Stomach (tissue), 9 donors: ENCODE results near the gene POMGNT2. TPM values are rescaled to one million over a fixed set of nuclear protein-coding genes. Genes with fewer than 3 reads are reported as not detected.
A peak's percentile ranks its signal among the peaks of the same experiment; 100 is the strongest.

Experiments used
- DNase-seq, 2 donors: peaks; one replicate each; pipeline versions ENCODE4 v3.0.0 to v3.0.0-alpha.2; 2013 to 2019
- H3K27ac ChIP-seq, 5 donors: fragments of 200-600 bp in 4 of 5; sonication (generic) in 4 of 5; one replicate each; pipeline ENCODE4 v1.5.1; 2013 to 2019; ENCODE audit warnings: mild to moderate bottlenecking in 1 of 5, moderate library complexity in 1 of 5
- H3K27me3 ChIP-seq, 3 donors: fragments of 200-600 bp; sonication (generic); one replicate each; pipeline ENCODE4 v1.5.1; 2017 to 2019; ENCODE audit warnings: mixed run types in 1 of 3
- H3K36me3 ChIP-seq, 4 donors: fragments of 200-600 bp; sonication (generic); 1 replicate in 3 of 4; 2 replicates in 1 of 4; pipeline ENCODE4 v1.5.1; 2016 to 2019
- H3K4me1 ChIP-seq, 4 donors: fragments of 200-600 bp; sonication (generic); one replicate each; pipeline ENCODE4 v1.5.1; 2016 to 2019
- H3K4me3 ChIP-seq, 4 donors: fragments of 200-600 bp; sonication (generic) in 3 of 4; one replicate each; pipeline ENCODE4 v1.5.1; 2016 to 2019; ENCODE audit warnings: mild to moderate bottlenecking in 1 of 4
- H3K9me3 ChIP-seq, 4 donors: fragments of 200-600 bp; sonication (generic); one replicate each; pipeline ENCODE4 v1.5.1; 2016 to 2019
- EP300 ChIP-seq: sonication (generic); formaldehyde crosslinking; IDR thresholded peaks from one replicate; pipeline ENCODE4 v1.6.1; 2017; ENCODE audit warnings: antibody characterized with exemption
- POLR2A ChIP-seq, 4 donors: fragments of 450-650 bp; IDR thresholded peaks; one replicate each; pipeline ENCODE4 v1.6.1; 2016; ENCODE audit warnings: antibody characterized with exemption in 4 of 4, control low read depth in 2 of 4, mild to moderate bottlenecking in 1 of 4, moderate library complexity in 1 of 4
- POLR2AphosphoS5 ChIP-seq, 3 donors: sonication (generic); formaldehyde crosslinking; IDR thresholded peaks; one replicate each; pipeline ENCODE4 v1.6.1; 2016; ENCODE audit warnings: antibody characterized with exemption in 3 of 3
- WGBS, 5 donors: extraction: QIAGEN DNeasy Blood & Tissue Kit in 3 of 5; methylation state at CpG; one replicate each; pipeline versions ENCODE4 v1.1.5 to v1.1.7; 2013 to 2018; 5-methylcytosine and 5-hydroxymethylcytosine counted together
- intact Hi-C: fragments of 100-400 bp; cut with DNase I; formaldehyde crosslinking; loops from one replicate; pipeline ENCODE4 v1.15.1; 2023; ENCODE audit warnings: low total_unique reads
- polyA plus RNA-seq, 3 donors: library from polyadenylated mRNA; stranded (reverse); fragments of 200-250 nt; gene quantifications; one replicate each; pipeline ENCODE4 v1.2.3, GENCODE V29; 2013
- total RNA-seq, 5 donors: library from RNA; depleted of rRNA; stranded (reverse); fragments of >200 nt; gene quantifications; one replicate each; pipeline versions ENCODE4 v1.1.0 to v1.2.3, GENCODE V29; 2014 to 2016
- TF ChIP-seq, protein P1 (sequence below), 7 experiments: fragments of 450-650 bp in 4 of 7; fragments of 200-600 bp in 3 of 7; sonication (generic) in 3 of 7; IDR thresholded peaks; one replicate each; pipeline ENCODE4 v1.5.1; 2016 to 2019; ENCODE audit warnings: antibody characterized with exemption in 7 of 7, control low read depth in 2 of 7, mild to moderate bottlenecking in 1 of 7
- donor health status: healthy with polysubstance abuse.
- donor health status: Bipolar disorder and iron deficiency.
- donor health status: healthy.

The POMGNT2 gene
- total and polyA plus RNA-seq, 8 donors, result 5.3 to 48.1 (median 8.7) TPM

DNA sequence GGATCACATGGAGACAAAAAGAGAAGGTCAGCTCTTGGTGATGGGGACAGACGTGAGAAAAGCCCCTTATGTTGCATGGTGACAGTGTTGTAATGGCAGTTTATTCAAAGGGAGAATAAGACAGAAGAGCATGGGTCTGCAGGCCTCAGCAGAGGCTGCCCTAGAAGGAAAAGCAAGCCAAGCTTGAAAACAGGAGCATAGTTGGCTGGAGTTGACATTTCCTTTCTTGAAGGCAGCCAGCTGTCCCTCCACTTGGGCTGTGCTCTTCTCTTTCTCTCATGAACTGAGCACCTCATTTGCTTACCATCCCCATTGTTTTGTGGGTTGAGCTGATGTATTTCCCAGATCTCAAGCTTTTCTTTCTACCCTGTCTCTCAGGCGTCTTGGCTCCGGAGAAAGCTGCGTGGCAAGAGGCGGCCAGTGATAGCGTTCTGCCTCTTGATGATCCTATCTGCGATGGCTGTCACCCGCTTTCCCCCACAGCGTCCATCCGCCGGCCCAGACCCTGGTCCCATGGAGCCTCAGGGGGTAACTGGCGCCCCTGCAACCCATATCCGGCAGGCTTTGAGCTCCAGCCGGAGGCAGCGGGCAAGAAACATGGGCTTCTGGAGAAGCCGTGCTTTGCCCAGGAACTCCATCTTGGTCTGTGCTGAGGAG, 73.9 kb downstream of the POMGNT2 start:
- 90 to 97% (median 94%) methylated on average over 16 of the region's 16 CpGs for WGBS, 5 donors
- Histone ChIP-seq H3K9me3 (no peaks in the 10 kb centered on the region), H3K27me3 (no peaks in the 10 kb centered on the region), H3K27ac (no peak overlapping the region), H3K4me3 (no peak overlapping the region), H3K36me3 (no peaks in the 10 kb centered on the region), H3K4me1 (peaks cover 3 to 24% (median 20%) of the 10 kb centered on the region in 4 donors)
- DNase-seq, result peak in 1 of 2 donors; percentile 54
- intact Hi-C loops, result no loop called here
- TF ChIP-seq POLR2A (IDR thresholded peaks at IDR 0.05), result no peak
- no peak for TF ChIP-seq EP300
- TF ChIP-seq POLR2AphosphoS5 (IDR thresholded peaks at IDR 0.05), result no peak
- TF ChIP-seq, protein P1, sequence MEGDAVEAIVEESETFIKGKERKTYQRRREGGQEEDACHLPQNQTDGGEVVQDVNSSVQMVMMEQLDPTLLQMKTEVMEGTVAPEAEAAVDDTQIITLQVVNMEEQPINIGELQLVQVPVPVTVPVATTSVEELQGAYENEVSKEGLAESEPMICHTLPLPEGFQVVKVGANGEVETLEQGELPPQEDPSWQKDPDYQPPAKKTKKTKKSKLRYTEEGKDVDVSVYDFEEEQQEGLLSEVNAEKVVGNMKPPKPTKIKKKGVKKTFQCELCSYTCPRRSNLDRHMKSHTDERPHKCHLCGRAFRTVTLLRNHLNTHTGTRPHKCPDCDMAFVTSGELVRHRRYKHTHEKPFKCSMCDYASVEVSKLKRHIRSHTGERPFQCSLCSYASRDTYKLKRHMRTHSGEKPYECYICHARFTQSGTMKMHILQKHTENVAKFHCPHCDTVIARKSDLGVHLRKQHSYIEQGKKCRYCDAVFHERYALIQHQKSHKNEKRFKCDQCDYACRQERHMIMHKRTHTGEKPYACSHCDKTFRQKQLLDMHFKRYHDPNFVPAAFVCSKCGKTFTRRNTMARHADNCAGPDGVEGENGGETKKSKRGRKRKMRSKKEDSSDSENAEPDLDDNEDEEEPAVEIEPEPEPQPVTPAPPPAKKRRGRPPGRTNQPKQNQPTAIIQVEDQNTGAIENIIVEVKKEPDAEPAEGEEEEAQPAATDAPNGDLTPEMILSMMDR (IDR thresholded peaks at IDR 0.05), result no peak

DNA sequence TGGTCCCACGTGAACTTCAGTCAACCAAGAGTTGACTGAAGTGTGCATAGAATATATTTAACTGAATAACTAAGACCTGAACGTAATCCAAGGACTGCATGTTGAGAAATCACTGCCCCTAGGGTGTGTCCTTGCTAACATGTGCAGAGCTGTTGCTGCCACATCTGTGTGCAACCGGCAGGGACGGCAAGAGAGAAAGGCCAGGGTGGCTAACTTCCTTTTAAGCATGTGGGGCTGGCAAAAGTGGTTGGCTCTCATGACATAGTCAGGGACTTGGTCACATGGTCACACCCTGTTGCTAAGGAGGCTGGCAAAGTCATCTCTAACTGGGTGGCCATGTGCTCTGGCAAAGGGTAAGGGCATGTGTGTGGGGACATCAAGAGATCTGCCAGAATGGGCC, 74.4 kb downstream of the POMGNT2 start:
- no peaks in the 10 kb centered on the region for H3K27me3 ChIP-seq
- TF ChIP-seq POLR2AphosphoS5 (IDR thresholded peaks at IDR 0.05), result no peak
- no peak for TF ChIP-seq EP300
- H3K9me3 ChIP-seq, result no peaks in the 10 kb centered on the region
- intact Hi-C loops, result no loop called here
- no peak overlapping the region for H3K27ac ChIP-seq
- WGBS, 5 donors, result 39 to 58% (median 44%) methylated on average over 4 of the region's 4 CpGs
- peak in 1 of 2 donors; percentile 29 for DNase-seq
- H3K4me3 ChIP-seq, result no peak overlapping the region
- H3K4me1 ChIP-seq, result peaks cover 3 to 29% (median 25%) of the 10 kb centered on the region in 4 donors
- H3K36me3 ChIP-seq, result no peaks in the 10 kb centered on the region

DNA sequence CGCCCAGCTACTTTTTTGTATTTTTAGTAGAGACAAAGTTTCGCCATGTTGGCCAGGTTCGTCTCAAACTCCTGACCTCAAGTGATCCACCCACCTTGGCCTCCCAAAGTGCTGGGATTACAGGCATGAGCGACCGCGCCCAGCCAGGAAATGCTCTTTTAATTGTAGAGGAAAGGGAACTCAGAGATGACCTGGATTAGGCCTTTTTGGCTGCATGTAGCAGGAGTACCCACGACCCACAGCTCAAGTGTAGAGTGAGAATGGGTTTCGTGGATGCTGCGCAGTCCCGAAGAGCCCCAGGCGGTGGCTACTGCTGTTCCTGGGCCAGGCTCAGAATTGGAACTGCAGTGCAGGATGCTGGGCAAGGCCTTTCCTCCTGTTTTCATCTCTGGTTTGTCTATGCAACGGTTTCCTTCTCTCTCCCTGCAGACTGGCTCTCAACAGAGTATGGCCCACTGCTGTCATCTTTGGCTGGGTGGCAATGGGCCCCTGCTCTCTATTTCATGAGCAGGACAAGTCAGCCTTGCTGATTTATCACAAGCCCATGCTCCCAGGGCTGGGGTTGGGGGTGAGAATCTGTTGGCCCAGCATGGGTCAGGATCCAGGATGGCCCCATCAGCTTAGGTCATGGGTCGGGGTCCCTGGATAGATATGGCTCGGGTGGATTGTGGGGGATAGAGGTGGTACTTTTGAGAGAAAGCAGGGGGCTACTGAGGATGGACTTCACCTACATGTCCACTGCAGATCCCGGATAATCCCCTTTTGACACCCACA, 75.5 kb downstream of the POMGNT2 start:
- no peaks in the 10 kb centered on the region for H3K36me3 ChIP-seq
- no peak overlapping the region for H3K27ac ChIP-seq
- H3K9me3 ChIP-seq, result no peaks in the 10 kb centered on the region
- H3K4me3 ChIP-seq, result no peak overlapping the region
- no peak for DNase-seq
- intact Hi-C loops, result no loop called here
- WGBS, 5 donors, result 89 to 95% (median 91%) methylated on average over 15 of the region's 15 CpGs
- H3K4me1 ChIP-seq, result peaks cover 12 to 39% (median 32%) of the 10 kb centered on the region in 4 donors
- no peaks in the 10 kb centered on the region for H3K27me3 ChIP-seq
- TF ChIP-seq POLR2A (IDR thresholded peaks at IDR 0.05) (no peak), POLR2AphosphoS5 (IDR thresholded peaks at IDR 0.05) (no peak), EP300 (no peak)
- TF ChIP-seq, protein P1 (IDR thresholded peaks at IDR 0.05), result no peak

Other genes starting within 250 kb of the POMGNT2 start
- not detected for gene CYP8B1, start 230.2 kb downstream of the POMGNT2 start, total RNA-seq
- under 1 TPM in 1 of 3 donors, not detected in 2; 0.10 TPM for gene CYP8B1, start 230.2 kb downstream of the POMGNT2 start, polyA plus RNA-seq
- gene ZNF662, start 199.9 kb downstream of the POMGNT2 start, total RNA-seq, result 10 to 100 TPM in 2 of 5 donors, 1 to 10 TPM in 3; 3.8 to 23.9 (median 6.5) TPM
- gene ZNF662, start 199.9 kb downstream of the POMGNT2 start, polyA plus RNA-seq, result 1 to 10 TPM; 1.4 to 3.2 (median 2.1) TPM
- gene GASK1A, start 126.8 kb downstream of the POMGNT2 start, total RNA-seq, result 10 to 100 TPM in 3 of 5 donors, 1 to 10 TPM in 2; 7.0 to 23.6 (median 18.5) TPM
- gene GASK1A, start 126.8 kb downstream of the POMGNT2 start, polyA plus RNA-seq, result 1 to 10 TPM; 1.2 to 4.0 (median 2.4) TPM
- gene SNRK, start 180.5 kb upstream of the POMGNT2 start, total RNA-seq, result 100 to 1,000 TPM in 1 of 5 donors, 10 to 100 TPM in 4; 35.9 to 183 (median 41.1) TPM
- gene SNRK, start 180.5 kb upstream of the POMGNT2 start, polyA plus RNA-seq, result 10 to 100 TPM in 1 of 3 donors, 1 to 10 TPM in 2; 8.2 to 13.9 (median 9.2) TPM